Measurements from ENCODE around the gene NPR1. TPM values are rescaled to one million over a fixed set of nuclear protein-coding genes. Genes with fewer than 3 reads are reported as not detected.
A peak's percentile ranks its signal among the peaks of the same experiment; 100 is the strongest.

Gene NPR1
- total and polyA plus RNA-seq, 2 of the 13 experiments (the other 11 are each of a cell fraction or from before 2014, with no cell fraction given), result not detected

- no peak for TF ChIP-seq BORCS8-MEF2B (CRISPR knock-in tag; IDR thresholded peaks at IDR 0.05)
- TF ChIP-seq SATB2 (CRISPR knock-in tag; IDR thresholded peaks at IDR 0.05), result peak; percentile 68; the same call in 1 of the 2 replicates
- TF ChIP-seq ZNF737 (CRISPR knock-in tag; IDR thresholded peaks at IDR 0.05; ENCODE audit: borderline replicate concordance), result 0 out of 2 replicates have a peak, but pooled peaks have one; percentile 38
- TF ChIP-seq ONECUT2 (CRISPR knock-in tag; IDR thresholded peaks at IDR 0.05), result no peak
- TF ChIP-seq ZNF530 (CRISPR knock-in tag; IDR thresholded peaks at IDR 0.05; ENCODE audit: low read depth), result no peak
- TF ChIP-seq HMGXB4 (CRISPR knock-in tag; IDR thresholded peaks at IDR 0.05; ENCODE audit: borderline replicate concordance in 1 of 2, low read depth in 1 of 2), result peak in 1 of 2 experiments; percentile 39; a peak in 1 of 4 replicates
- TF ChIP-seq ZNF777 (CRISPR knock-in tag; IDR thresholded peaks at IDR 0.05), result peak; percentile 99
- peak; percentile 64; the same call in 1 of the 2 replicates for TF ChIP-seq ZFP91 (CRISPR knock-in tag; IDR thresholded peaks at IDR 0.05; ENCODE audit: borderline replicate concordance)
- TF ChIP-seq PATZ1 (CRISPR knock-in tag; IDR thresholded peaks at IDR 0.05), result no peak; the same call in 1 of the 2 replicates
- no peak for TF ChIP-seq ZNF383 (CRISPR knock-in tag; IDR thresholded peaks at IDR 0.05; ENCODE audit: borderline replicate concordance)
- no peak for TF ChIP-seq ZNF589 (CRISPR knock-in tag; conservative IDR thresholded peaks at IDR 0.05)
- TF ChIP-seq SALL1 (CRISPR knock-in tag; IDR thresholded peaks at IDR 0.05), result 0 out of 2 replicates have a peak, but pooled peaks have one; percentile 26
- no peak for TF ChIP-seq ZBTB7B (CRISPR knock-in tag; IDR thresholded peaks at IDR 0.05)
- no peak for TF ChIP-seq AHR (CRISPR knock-in tag; IDR thresholded peaks at IDR 0.05)
- TF ChIP-seq GABPA (IDR thresholded peaks at IDR 0.05; ENCODE audit: low read depth, low read length), result no peak
- no peak for TF ChIP-seq GABPA (CRISPR knock-in tag; IDR thresholded peaks at IDR 0.05; ENCODE audit: low read depth)
- no peak; the same call in 1 of the 2 replicates for TF ChIP-seq ZFP90 (CRISPR knock-in tag; IDR thresholded peaks at IDR 0.05; ENCODE audit: borderline replicate concordance)
- TF ChIP-seq PRDM15 (CRISPR knock-in tag; IDR thresholded peaks at IDR 0.05), result peak; percentile 32; the same call in 1 of the 2 replicates
- no peak for TF ChIP-seq ZNF674 (CRISPR knock-in tag; IDR thresholded peaks at IDR 0.05; ENCODE audit: low read depth)
- no peak for TF ChIP-seq ZFP36L1 (CRISPR knock-in tag; IDR thresholded peaks at IDR 0.05)
These were observed 1.0 kb downstream of the NPR1 start (continued) for GRCh38 chr1:153679337-153680119.

Data from HepG2 (cell line).